ENCODE results near the gene SYT5. TPM values are rescaled to one million over a fixed set of nuclear protein-coding genes. Genes with fewer than 3 reads are reported as not detected.

The SYT5 gene
- total and polyA plus RNA-seq, 9 of the 15 experiments (the other 6 are each of a cell fraction or from before 2014, with no cell fraction given) = 1.3 to 20.9 (median 8.8) TPM

DNA sequence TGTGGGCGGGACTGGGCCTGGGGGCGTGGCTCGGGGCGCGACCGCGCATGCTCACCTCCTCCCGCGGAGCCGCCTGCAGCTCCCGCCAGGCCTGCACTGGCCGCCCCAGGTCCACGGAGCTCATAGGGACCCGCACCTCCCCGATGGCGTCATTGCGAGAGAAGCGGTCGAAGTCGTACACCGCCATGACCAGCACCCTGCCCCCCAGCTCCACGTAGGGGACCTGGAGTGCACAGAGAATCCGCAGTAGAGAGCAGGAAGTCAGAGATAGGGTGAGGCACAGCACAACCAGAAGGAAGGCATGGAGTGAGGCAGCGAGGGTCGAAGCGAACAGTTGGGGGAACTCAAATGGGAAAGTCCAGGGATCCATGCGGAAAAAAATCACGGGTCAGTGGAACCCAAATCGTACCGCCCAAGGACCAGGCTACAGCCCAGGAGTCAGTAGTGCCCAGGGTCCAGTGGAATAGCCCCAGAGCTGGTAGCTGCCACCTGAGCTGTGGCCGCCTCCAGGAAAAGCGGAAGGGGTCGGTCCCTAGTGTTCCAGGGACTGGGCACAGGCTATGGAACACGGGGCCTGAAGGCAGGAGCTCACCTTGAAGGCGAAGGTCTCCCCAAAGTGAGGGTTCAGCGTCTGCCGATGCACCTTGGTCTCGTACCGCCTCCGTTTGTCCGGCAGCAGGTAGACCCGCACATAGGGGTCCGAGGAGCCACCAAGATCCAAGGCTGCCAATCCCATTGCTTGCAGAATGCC is 4.8 kb downstream of the SYT5 start (continued):
- TF ChIP-seq, protein P1, sequence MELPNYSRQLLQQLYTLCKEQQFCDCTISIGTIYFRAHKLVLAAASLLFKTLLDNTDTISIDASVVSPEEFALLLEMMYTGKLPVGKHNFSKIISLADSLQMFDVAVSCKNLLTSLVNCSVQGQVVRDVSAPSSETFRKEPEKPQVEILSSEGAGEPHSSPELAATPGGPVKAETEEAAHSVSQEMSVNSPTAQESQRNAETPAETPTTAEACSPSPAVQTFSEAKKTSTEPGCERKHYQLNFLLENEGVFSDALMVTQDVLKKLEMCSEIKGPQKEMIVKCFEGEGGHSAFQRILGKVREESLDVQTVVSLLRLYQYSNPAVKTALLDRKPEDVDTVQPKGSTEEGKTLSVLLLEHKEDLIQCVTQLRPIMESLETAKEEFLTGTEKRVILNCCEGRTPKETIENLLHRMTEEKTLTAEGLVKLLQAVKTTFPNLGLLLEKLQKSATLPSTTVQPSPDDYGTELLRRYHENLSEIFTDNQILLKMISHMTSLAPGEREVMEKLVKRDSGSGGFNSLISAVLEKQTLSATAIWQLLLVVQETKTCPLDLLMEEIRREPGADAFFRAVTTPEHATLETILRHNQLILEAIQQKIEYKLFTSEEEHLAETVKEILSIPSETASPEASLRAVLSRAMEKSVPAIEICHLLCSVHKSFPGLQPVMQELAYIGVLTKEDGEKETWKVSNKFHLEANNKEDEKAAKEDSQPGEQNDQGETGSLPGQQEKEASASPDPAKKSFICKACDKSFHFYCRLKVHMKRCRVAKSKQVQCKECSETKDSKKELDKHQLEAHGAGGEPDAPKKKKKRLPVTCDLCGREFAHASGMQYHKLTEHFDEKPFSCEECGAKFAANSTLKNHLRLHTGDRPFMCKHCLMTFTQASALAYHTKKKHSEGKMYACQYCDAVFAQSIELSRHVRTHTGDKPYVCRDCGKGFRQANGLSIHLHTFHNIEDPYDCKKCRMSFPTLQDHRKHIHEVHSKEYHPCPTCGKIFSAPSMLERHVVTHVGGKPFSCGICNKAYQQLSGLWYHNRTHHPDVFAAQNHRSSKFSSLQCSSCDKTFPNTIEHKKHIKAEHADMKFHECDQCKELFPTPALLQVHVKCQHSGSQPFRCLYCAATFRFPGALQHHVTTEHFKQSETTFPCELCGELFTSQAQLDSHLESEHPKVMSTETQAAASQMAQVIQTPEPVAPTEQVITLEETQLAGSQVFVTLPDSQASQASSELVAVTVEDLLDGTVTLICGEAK (IDR thresholded peaks at IDR 0.05) = peak; percentile 65
- TF ChIP-seq, protein P1 (CRISPR knock-in tag; IDR thresholded peaks at IDR 0.05) = no peak
- TF ChIP-seq ZNF764 (CRISPR knock-in tag; IDR thresholded peaks at IDR 0.05; ENCODE audit: low read depth) (no peak), ZNF589 (CRISPR knock-in tag; IDR thresholded peaks at IDR 0.05; ENCODE audit: low read depth) (0 out of 2 replicates have a peak, but pooled peaks have one; percentile 36), SPI1 (IDR thresholded peaks at IDR 0.05; ENCODE audit: borderline replicate concordance, low read depth, low read length) (peak; percentile 56; the same call in 1 of the 2 replicates), ZNF707 (CRISPR knock-in tag; conservative IDR thresholded peaks at IDR 0.05) (no peak), NCOA1 (IDR thresholded peaks at IDR 0.05; ENCODE audit: low read depth) (peak; percentile 38; the same call in 1 of the 2 replicates), MEIS2 (IDR thresholded peaks at IDR 0.05; ENCODE audit: partially characterized antibody) (peak; percentile 54)
- TF ChIP-seq, protein P2, sequence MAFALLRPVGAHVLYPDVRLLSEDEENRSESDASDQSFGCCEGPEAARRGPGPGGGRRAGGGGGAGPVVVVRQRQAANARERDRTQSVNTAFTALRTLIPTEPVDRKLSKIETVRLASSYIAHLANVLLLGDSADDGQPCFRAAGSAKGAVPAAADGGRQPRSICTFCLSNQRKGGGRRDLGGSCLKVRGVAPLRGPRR (CRISPR knock-in tag; IDR thresholded peaks at IDR 0.05) = no peak
- TF ChIP-seq, protein P3, sequence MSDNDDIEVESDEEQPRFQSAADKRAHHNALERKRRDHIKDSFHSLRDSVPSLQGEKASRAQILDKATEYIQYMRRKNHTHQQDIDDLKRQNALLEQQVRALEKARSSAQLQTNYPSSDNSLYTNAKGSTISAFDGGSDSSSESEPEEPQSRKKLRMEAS (CRISPR knock-in tag; IDR thresholded peaks at IDR 0.05) = peak; percentile 79
- TF ChIP-seq, protein P4, sequence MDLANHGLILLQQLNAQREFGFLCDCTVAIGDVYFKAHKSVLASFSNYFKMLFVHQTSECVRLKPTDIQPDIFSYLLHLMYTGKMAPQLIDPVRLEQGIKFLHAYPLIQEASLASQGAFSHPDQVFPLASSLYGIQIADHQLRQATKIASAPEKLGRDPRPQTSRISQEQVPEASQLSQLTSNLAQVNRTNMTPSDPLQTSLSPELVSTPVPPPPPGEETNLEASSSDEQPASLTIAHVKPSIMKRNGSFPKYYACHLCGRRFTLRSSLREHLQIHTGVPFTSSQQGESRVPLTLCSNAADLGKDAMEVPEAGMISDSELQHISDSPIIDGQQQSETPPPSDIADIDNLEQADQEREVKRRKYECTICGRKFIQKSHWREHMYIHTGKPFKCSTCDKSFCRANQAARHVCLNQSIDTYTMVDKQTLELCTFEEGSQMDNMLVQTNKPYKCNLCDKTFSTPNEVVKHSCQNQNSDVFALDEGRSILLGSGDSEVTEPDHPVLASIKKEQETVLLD (IDR thresholded peaks at IDR 0.05) = 0 out of 2 replicates have a peak, but pooled peaks have one; percentile 55
- TF ChIP-seq, protein P5, sequence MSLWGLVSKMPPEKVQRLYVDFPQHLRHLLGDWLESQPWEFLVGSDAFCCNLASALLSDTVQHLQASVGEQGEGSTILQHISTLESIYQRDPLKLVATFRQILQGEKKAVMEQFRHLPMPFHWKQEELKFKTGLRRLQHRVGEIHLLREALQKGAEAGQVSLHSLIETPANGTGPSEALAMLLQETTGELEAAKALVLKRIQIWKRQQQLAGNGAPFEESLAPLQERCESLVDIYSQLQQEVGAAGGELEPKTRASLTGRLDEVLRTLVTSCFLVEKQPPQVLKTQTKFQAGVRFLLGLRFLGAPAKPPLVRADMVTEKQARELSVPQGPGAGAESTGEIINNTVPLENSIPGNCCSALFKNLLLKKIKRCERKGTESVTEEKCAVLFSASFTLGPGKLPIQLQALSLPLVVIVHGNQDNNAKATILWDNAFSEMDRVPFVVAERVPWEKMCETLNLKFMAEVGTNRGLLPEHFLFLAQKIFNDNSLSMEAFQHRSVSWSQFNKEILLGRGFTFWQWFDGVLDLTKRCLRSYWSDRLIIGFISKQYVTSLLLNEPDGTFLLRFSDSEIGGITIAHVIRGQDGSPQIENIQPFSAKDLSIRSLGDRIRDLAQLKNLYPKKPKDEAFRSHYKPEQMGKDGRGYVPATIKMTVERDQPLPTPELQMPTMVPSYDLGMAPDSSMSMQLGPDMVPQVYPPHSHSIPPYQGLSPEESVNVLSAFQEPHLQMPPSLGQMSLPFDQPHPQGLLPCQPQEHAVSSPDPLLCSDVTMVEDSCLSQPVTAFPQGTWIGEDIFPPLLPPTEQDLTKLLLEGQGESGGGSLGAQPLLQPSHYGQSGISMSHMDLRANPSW (CRISPR knock-in tag; IDR thresholded peaks at IDR 0.05) = no peak
